Osteocyte (in vitro differentiated cells): ENCODE data around the gene RANBP6. TPM values are rescaled to one million over a fixed set of nuclear protein-coding genes. Genes with fewer than 3 reads are reported as not detected.

Experiments used
- DNase-seq: peaks from one replicate; pipeline ENCODE4 v3.0.0; 2021; ENCODE audit warnings: mixed read lengths; ENCODE audit not compliant: unreplicated experiment; ENCODE audit errors: extremely low spot score
- H3K27ac Mint-ChIP-seq: one replicate; pipeline ENCODE4 v1.8.0; 2021; ENCODE audit warnings: mild to moderate bottlenecking, mixed read lengths; ENCODE audit not compliant: unreplicated experiment
- H3K27me3 Mint-ChIP-seq: one replicate; pipeline ENCODE4 v1.8.0; 2021; ENCODE audit warnings: mixed read lengths; ENCODE audit not compliant: unreplicated experiment
- H3K36me3 Mint-ChIP-seq: one replicate; pipeline ENCODE4 v1.8.0; 2021; ENCODE audit warnings: mixed read lengths; ENCODE audit not compliant: unreplicated experiment
- H3K4me1 Mint-ChIP-seq: one replicate; pipeline ENCODE4 v1.8.0; 2021; ENCODE audit warnings: mixed read lengths; ENCODE audit not compliant: unreplicated experiment
- H3K4me3 Mint-ChIP-seq: one replicate; pipeline ENCODE4 v1.8.0; 2021; ENCODE audit warnings: mild to moderate bottlenecking, moderate library complexity, mixed read lengths; ENCODE audit not compliant: unreplicated experiment
- H3K9me3 Mint-ChIP-seq: one replicate; pipeline ENCODE4 v1.8.0; 2021; ENCODE audit warnings: mixed read lengths; ENCODE audit not compliant: unreplicated experiment
- total RNA-seq: library from RNA; stranded (reverse); gene quantifications from 2 replicates; pipeline ENCODE4 v1.2.1, GENCODE V29; 2021
- TF ChIP-seq, protein P1 (sequence below): fragments of 200-600 bp; sonication (generic); IDR thresholded peaks from 2 replicates; pipeline ENCODE4 v1.5.0; 2021; ENCODE audit warnings: antibody characterized with exemption, mild to moderate bottlenecking, moderate library complexity

RANBP6 gene
- total RNA-seq, 1 donor from 2014 or later = 16.4 TPM

GRCh38 chr9:5988265-5988664 lies 27.2 kb downstream of the RANBP6 start:
- Mint-ChIP-seq H3K9me3 (no peaks in the 10 kb centered on the region), H3K4me1 (no peaks in the 10 kb centered on the region), H3K27me3 (no peaks in the 10 kb centered on the region)

DNA sequence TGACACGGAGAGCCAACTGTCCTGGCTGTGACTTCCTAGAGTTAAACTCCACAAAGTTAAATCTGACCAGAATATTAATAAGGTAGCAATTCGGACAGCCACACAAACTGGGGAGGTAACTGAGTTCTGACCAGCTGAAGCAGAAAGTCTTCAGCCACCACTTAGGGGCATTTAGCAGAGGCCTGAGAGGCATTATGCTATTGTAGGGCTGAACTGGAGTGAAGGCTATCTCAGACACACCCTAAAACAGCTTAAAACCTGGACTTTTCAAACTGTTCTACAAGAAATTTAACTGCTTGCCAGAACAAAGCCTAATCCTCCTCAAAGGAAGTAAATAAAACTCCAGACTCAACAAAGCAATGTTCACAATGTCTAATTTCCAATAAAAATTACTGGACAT lies 32.4 kb downstream of the RANBP6 start:
- Mint-ChIP-seq H3K9me3 (no peaks in the 10 kb centered on the region), H3K4me3 (no peak overlapping the region), H3K36me3 (peaks cover 27% of the 10 kb centered on the region), H3K27ac (no peak overlapping the region), H3K27me3 (no peaks in the 10 kb centered on the region), H3K4me1 (peaks cover 9% of the 10 kb centered on the region)
- TF ChIP-seq, protein P1, sequence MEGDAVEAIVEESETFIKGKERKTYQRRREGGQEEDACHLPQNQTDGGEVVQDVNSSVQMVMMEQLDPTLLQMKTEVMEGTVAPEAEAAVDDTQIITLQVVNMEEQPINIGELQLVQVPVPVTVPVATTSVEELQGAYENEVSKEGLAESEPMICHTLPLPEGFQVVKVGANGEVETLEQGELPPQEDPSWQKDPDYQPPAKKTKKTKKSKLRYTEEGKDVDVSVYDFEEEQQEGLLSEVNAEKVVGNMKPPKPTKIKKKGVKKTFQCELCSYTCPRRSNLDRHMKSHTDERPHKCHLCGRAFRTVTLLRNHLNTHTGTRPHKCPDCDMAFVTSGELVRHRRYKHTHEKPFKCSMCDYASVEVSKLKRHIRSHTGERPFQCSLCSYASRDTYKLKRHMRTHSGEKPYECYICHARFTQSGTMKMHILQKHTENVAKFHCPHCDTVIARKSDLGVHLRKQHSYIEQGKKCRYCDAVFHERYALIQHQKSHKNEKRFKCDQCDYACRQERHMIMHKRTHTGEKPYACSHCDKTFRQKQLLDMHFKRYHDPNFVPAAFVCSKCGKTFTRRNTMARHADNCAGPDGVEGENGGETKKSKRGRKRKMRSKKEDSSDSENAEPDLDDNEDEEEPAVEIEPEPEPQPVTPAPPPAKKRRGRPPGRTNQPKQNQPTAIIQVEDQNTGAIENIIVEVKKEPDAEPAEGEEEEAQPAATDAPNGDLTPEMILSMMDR = no peak
- DNase-seq = no peak

More at GRCh38 chr9:5988265-5988664, 27.2 kb downstream of the RANBP6 start:
- Mint-ChIP-seq H3K27ac (no peak overlapping the region), H3K36me3 (peaks cover 26% of the 10 kb centered on the region), H3K4me3 (no peak overlapping the region)
- TF ChIP-seq, protein P1 = no peak
- no peak for DNase-seq

DNA sequence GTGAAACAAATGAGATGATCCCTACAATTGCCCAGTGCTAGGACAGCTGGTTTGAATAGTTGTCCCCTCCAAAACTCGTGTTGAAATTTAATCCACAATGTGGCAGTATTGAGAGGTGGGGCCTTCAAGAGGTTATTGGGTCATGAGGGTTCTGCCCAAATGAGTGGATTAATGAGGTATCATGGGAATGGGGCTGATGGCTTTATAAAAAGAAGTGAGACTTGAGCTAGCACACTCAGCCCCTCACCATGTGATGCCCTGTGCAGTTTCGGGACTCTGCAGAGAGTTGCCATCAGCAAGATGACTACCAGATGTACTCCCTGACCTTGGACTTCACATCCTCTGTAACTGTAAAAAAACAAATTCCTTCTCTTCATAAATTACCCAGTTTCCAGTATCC lies 33.1 kb downstream of the RANBP6 start:
- no peaks in the 10 kb centered on the region for H3K27me3 Mint-ChIP-seq
- DNase-seq = no peak
- no peak overlapping the region for H3K27ac Mint-ChIP-seq
- peaks cover 23% of the 10 kb centered on the region for H3K36me3 Mint-ChIP-seq
- H3K4me3 Mint-ChIP-seq = no peak overlapping the region
- peaks cover 11% of the 10 kb centered on the region for H3K4me1 Mint-ChIP-seq
- TF ChIP-seq, protein P1 = no peak
- no peaks in the 10 kb centered on the region for H3K9me3 Mint-ChIP-seq

GRCh38 chr9:5978523-5978922 lies 36.9 kb downstream of the RANBP6 start:
- Mint-ChIP-seq H3K4me1 (peaks cover 20% of the 10 kb centered on the region), H3K27me3 (no peaks in the 10 kb centered on the region), H3K36me3 (peaks cover 27% of the 10 kb centered on the region), H3K4me3 (no peak overlapping the region), H3K9me3 (peaks cover 5% of the 10 kb centered on the region), H3K27ac (no peak overlapping the region)
- DNase-seq = no peak
- TF ChIP-seq, protein P1 = no peak

- Mint-ChIP-seq H3K4me3 (no peak overlapping the region), H3K9me3 (peaks cover 5% of the 10 kb centered on the region), H3K36me3 (peaks cover 25% of the 10 kb centered on the region), H3K4me1 (peaks cover 16% of the 10 kb centered on the region), H3K27ac (no peak overlapping the region), H3K27me3 (no peaks in the 10 kb centered on the region)
- DNase-seq = no peak
- TF ChIP-seq, protein P1 = peak; percentile 12
Measured at GRCh38 chr9:5976674-5977397, 38.6 kb downstream of the RANBP6 start.
